HEK293T (cell line): ENCODE data around the gene RNH1.

Experiments
- ARNT ChIP-seq: fragments of 450-650 bp; IDR thresholded peaks from 2 replicates; pipeline ENCODE4 v1.6.1; 2017; ENCODE audit warnings: mild to moderate bottlenecking
- FOXA1 ChIP-seq: fragments of 450-650 bp; IDR thresholded peaks from 2 replicates; pipeline ENCODE4 v1.6.1; 2016; ENCODE audit warnings: mild to moderate bottlenecking
- FOXM1 ChIP-seq: fragments of 450-650 bp; IDR thresholded peaks from 2 replicates; pipeline ENCODE4 v1.6.1; 2017; ENCODE audit warnings: mild to moderate bottlenecking, borderline replicate concordance
- SUZ12 ChIP-seq: fragments of 450-650 bp; IDR thresholded peaks from 2 replicates; pipeline ENCODE4 v1.6.1; 2016; ENCODE audit warnings: mild to moderate bottlenecking
- TARDBP ChIP-seq: fragments of 450-650 bp; IDR thresholded peaks from 2 replicates; pipeline ENCODE4 v1.6.1; 2016

GRCh38 chr11:504994-505344, 2.1 kb downstream of the RNH1 start:
- TF ChIP-seq FOXA1 (no peak), TARDBP (no peak), SUZ12 (no peak), ARNT (no peak), FOXM1 (no peak)
